GM18867 (cell line): ENCODE measurements around the gene EED.

Source experiments
- ATAC-seq: cut with Tn5 transposase; IDR thresholded peaks from one replicate; pipeline ENCODE4 v1.9.1; 2021; ENCODE audit warnings: mild to moderate bottlenecking, moderate library complexity; ENCODE audit not compliant: unreplicated experiment

The EED gene, protein sequence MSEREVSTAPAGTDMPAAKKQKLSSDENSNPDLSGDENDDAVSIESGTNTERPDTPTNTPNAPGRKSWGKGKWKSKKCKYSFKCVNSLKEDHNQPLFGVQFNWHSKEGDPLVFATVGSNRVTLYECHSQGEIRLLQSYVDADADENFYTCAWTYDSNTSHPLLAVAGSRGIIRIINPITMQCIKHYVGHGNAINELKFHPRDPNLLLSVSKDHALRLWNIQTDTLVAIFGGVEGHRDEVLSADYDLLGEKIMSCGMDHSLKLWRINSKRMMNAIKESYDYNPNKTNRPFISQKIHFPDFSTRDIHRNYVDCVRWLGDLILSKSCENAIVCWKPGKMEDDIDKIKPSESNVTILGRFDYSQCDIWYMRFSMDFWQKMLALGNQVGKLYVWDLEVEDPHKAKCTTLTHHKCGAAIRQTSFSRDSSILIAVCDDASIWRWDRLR

DNA sequence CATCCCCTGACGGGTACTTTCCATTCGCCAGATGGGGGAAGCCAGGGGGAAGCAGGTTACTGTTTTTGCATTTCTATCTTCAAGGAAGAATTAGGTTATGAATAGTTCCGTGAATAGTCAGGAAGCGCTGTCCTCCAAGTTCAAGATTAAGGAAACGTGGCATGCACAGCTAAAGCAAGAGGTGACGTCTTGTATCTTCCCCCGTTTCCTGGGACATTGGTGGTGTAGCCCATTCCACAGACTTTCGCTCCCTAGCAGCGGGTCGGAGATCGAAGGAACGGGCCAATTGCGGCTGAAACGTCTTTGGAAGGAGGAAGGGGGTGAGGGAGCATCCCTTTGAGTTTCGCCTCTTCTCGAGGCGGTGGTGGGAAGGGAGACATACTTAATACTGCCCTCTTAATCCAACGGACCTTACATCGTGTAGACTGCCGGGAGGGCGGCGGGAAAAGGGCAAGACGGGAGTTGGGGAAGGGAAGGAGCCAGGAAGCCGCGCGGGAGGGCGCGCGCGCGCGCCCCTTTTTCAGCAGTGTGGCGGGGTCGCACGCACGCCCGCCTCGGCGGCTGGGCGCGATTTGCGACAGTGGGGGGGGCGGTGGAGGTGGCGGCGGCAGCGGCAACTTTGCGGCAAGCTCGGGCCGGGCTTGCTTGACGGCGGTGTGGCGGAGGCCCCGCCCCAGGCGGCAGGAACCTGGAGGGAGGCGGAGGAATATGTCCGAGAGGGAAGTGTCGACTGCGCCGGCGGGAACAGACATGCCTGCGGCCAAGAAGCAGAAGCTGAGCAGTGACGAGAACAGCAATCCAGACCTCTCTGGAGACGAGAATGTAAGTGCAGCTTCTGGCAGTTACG lies at the start of gene EED:
Gene EED, plus strand, starts transcription at position 232 of the 847 bp plus-strand sequence. Its CDS starts 477 bp downstream, at position 709.
- ATAC-seq, result peak; percentile 63

DNA sequence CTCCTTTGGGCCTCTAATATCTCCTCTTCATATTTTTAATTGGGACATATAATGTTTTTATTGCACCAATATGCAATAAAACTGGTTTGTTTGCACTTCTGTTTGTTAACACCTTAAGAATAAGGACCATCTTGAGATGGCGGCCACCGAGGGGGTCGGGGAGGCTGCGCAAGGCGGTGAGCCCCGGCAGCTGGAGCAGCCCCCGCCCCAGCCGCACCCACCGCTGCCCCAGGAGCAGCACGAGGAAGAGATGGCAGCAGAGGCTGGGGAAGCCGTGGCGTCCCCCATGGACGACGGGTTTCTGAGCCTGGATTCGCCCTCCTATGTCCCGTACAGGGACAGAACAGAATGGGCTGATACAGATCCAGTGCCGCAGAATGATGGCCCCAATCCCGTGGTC lies 49.6 kb upstream of the EED start:
- no peak for ATAC-seq

DNA sequence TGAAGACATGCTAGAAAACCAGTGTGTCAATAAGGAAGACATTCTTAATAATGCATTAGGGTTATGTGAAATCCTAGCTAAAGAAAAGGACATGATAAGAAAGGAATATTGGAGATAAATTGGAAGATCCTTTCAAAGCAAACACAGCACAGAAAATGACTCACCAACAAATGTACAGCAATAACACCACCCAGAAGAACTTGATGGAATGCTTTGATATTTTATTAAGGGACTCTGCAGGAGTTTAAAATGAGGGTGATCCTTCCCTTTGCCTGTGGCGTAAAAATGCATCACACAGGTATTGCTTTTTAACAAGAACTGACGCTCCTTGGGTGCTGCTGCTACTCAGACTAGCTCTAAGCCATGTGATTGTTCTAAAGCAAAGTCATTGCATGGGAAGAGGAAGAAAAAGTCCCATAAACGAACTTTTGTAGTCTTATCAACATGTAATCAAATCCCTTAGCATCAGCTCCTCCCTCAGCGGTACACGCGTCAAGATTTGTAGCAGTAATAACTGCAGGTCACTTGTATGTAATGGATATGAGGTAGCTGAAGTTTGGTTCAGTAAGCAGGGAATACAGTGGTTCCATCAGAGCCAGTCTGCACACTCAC lies 48.4 kb upstream of the EED start:
- ATAC-seq, result no peak

DNA sequence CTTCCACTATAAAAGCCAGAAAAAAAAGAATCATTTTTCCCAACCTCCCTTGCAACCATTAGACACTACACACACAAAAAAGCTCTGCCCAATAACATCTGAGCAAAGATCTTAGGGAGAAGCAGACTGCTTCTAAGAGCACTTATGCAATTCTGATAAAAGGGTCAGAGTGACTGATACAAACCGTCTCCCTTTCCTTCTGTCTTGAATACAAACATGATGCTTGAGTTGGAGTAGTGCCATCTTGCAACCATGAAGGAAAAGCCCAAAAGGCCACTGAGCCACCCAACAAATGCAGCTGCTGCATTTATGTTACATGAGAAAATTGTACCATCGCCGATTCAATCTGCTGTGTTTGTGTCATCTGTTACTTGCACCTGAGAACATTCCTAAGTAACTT lies 47.6 kb upstream of the EED start:
- ATAC-seq, result no peak

DNA sequence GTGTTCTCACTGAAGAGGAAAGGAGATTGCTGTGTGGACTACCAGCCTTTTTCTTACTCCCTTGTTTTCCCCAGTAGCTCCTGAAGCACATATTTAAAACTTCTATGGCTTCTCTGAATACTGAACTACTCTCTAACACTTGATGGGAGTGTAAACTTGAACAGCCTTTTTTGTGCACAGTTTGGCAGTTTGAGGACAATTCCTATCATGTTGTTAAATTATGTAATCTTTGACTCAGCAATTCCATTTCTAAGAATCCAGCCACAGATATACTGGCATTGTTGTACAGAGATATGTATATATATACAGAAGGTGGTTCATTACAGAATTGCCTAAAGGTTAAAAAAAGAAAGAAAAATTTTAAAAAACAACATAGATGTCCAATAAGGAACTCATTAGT lies 47.1 kb upstream of the EED start:
- ATAC-seq, result no peak

DNA sequence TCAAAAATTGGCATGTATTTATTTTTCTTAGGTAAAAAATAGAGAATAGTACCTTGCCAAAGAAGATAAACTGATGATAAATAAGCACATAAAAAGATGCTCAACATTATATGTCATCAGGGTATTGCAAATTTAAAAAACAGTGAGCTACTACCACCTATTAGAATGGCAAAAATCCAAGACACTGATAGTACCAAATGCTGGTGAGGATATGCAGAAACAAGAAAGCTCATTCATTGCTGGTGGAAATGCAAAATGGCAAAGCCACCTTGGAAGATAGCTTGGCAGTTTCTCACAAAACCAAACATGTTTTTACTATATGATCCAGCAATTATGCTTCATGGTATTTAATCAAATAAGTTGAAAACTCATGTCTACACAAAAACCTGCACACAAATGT lies 46.4 kb upstream of the EED start:
- ATAC-seq, result no peak

DNA sequence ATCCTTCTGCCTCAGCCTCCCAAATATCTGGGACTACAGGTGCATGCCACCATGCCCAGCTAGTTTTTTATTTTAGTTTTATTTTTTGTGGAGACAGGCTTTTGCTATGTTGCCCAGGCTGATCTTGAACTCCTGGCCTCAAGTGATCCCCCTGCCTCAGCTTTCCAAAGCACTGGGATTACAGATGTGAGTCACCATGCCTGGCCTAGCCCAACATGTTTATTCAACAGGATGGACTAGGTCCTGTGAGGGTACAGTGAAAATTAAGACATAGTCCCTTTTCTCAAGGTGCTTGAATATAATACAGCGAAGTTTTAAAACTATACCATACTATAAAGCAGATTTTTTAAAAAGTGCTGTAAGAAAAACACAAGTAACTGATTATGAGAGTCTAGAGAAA lies 45.2 kb upstream of the EED start:
- ATAC-seq, result no peak

DNA sequence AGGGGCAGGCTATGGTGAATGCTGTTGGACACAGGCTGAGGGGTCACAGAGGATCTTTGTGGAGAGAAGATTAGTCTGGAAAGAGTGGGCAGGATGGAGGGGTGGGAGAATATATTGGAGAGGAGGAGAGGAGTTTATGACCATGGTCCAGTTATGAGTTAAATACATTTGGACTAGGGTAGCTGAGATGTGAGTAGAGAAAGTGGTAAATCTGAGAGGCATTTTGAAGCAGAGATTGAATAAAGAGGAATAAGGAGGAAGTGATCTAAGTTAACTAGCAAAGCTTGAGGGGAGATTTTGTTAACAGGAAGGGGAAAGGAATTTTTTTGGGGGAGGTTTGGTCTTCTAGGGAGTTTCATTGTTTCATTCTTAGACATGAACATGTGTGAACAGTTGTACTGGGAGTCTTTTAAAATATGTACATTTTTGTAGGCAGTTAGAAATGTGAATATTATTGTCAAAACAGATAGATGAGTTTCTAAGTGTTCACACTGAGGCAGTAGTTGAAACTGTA lies 43.1 kb upstream of the EED start:
- no peak for ATAC-seq

DNA sequence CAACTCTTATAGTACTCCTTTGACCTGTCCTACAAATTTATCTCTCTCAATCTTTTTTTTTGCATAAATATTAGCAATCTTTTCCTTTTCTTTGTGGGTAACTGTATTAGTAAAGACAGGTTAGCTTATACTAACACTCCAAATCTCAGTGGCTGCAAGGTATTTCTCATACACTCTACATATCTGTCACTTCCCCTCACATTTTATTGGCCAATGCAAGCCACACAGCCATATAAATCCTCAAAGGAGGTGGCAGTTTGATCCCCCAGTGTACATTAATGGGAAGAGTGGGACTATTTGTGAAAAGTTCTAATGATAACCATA lies 42.6 kb upstream of the EED start:
- peak; percentile 54 for ATAC-seq

DNA sequence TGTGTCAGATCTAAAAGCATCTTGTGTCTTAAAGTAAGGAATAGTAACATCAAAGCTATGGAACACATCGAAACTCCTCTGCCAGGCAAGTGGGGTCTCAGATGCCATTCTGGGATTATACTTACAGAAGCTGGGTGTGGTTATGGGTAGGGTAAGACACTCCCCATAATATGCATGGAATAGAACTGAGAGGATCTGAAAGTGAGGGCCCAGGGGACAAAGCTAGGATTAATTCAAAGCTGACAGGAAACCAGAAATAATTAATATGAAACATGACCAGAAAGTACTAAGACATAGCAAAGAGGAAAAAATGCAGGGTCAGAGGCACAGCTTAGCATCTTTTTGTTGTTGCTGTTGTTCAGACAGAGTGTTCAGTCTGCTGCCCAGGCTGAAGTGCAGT lies 40.2 kb upstream of the EED start:
- no peak for ATAC-seq

DNA sequence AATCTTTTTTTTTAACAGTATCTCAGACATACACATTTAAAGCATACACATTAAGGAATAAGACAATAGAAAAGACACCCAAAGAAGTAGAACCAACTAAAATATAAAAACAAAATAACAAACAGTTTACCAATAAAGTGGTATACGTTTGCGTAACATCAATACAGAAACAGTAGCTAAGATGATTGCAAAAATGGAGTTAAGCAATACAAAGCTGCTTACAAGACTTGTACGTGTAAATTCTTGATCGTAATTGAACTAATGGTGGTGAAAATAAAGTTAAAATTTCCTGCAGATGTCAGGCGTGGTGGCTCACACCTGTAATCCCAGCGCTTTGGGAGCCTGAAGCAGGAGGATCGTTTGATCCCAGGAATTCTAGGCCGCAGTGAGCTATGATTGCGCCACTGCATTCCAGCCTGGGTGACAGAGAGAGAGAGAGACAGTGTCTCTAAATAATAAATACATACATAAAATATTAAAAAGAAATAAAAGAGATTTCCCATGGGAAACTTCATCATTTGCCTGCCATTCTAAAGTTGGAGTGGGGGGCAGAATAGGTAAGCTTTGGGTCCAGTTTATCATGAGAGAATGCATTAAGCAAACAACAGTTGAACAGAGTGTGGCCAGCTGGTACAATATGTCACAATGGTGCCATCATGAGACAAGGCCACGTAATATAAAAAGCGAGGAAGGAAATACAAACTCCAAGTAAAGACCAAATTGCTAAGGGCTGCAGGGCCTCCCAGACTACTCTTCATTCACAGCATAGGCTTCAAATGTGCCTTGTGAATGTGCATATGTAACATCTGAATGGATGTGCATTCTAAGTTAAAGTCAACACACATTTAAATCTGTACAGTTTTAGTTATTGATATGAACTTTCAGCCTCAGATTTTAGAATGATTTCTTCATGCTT lies 38.9 kb upstream of the EED start:
- ATAC-seq, result no peak

DNA sequence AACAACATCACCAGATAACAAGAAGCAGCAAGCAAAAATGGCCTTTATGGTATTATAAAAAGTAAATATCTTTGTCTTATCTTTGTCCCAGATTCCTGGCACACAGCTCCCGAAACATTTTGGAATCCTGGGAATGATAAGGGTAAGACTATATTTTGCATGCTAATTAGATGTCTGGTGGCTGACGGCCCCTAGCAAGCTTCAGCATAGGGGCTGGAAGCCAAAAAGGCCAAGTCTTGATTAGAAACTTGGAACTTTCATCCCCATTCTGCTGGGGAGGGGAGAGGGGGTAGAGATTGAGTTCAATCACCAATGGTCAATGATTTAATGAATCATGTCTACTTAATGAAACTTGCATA lies 38.2 kb upstream of the EED start:
- ATAC-seq, result no peak

DNA sequence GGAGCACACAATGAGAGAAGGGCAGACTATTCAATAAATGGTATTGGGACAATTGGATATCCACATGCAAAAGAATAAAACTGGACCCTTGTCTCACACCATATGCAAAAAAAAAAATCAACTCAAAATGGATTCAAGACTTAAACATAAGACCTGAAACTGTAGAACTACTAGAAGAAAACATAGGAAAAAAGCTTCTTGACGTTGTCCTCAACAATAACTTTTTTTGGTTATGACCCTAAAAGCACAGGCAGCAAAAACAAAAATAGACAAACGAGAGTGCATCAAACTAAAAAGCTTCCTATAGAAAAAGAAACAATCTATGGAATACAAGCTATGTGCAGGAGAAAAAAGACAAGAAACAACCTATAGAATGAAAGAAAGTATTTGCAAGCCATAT lies 37.1 kb upstream of the EED start:
- ATAC-seq, result no peak

DNA sequence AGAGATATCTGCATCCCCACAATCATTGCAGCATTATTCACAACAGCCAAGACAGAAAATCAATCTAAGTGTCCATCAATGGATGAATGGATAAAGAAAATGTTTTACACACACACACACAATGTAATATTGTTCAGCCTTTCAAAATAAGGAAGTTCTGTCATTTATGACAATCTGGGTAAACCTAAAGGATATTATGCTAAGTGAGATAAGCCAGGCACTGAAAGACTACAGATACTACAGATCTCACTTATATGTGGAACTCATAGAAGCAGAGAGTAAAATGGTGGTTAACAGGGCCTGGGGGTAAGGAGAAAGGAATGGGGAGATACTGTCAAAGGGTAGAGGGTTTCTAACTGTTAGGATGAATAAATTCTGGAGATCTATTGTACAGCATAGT lies 36.0 kb upstream of the EED start:
- no peak for ATAC-seq

DNA sequence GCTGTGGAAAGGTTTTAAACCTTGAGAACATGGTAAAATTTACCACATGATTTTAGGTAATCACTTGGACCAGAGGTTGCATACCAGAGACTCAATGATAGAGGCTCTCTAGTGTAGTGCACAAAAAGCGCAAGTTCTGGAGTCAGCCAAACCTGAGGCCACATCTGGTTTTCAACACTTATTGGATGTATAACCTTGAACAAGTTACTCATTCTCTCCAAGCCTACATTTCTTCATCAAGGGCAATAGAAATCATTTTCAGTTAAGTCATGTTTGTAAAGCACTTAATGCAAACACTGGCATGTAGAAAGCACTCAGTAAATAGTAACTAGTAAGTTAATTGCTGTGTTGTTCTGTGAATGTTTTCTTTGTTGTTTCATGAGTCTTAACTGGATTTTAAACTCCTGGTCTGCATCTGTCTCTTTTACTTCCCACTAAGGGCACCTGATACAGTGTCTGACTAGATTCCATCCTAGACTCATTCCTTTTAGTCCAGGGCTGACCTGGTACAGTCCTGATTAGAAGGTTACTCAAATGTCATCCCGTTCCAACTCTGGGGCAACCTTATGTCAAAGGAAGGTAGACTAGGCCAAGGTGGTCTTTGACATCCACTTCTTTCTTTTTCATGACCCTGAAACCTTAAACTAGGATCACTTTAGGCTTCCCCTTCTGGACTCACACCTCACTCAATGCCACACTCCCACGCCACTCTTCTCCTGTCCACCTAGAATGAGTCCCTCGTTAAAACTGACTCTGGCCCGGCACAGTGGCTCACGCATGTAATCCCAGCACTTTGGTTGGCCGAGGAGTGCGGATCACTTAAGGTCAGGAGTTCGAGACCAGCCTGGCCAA lies 34.5 kb upstream of the EED start:
- no peak for ATAC-seq

DNA sequence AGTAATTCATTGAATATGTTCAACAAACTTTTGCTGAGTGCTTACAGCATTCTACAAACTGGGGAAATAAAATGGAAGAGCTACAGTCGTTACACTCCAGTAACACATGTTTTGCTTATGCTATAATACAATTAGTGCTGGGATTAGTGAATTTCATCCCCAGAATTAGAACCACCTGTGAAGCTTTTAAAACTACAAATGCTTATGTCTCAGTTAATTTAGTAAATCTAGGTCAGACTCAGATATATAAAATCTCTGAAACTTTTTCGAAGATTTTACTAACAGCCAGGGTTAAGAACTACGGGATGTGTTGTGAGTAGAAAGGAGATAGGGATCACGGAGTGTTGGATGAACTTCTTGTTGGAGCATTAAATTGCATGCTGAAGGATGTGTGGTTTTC lies 33.7 kb upstream of the EED start:
- ATAC-seq, result no peak

DNA sequence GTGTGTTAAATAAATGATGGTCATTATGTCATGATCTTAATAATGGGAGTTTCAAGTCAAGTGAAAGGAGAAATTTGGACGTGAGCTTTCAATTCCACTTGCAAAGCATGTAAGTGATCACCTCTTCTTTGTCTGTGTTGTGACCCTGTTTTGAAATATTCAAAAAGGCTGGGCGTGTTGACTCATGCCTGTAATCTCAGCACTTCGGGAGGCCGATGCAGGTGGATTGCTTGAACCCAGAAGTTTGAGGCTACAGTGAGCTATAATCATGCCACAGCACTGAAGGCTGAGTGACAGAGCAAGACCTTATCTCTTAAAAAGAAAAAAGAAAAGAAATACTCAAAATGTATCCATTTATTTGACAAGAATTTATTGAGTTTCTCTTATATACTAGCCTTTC lies 32.9 kb upstream of the EED start:
- peak; percentile 67 for ATAC-seq

DNA sequence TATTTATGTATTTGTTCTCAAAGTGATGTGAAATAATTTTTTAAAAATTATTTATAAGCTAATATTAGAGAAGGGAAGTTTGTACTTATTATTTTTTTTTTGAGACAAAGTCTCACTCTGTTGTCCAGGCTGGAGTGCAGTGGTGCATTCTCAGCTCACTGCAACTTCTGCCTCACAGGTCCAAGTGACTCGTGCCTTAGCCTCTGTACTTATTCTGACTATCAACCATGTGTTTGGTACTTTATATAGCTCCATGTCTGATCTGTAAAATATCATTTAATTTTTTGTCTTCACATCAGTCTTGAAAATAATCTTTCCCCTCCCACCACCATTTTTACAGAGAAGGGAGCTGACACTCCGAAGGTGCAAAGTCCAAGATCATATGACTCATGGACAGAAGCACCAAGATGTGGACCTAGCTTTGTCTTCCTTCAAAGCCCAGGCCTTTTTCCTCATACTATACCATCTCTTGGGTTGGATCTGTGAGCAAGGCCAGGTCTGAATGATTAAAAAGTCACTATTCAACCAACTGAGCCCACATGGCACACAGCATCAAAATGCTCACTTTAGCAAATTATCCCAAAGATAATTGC lies 32.4 kb upstream of the EED start:
- ATAC-seq, result no peak

DNA sequence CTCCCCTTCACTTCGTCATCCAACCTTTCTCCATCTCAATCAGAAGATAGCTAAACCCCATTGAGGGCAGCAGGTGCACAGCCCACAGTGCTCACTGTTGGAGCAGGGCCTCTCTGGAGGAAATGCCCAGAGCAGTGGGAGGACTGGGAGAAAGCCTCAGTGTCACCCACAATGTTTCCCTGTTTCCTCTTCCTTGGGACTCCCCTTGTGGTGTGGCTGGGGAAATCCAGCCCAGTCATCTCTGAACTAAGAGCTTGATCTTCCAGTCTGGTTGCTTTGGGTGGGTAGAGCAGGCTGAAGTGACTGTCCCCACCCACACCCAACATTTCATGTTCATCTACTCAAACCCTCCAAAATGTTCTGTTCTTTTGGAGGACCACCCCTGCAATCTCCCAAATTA lies 29.8 kb upstream of the EED start:
- ATAC-seq, result peak; percentile 36
